HG03565 (cell line): ENCODE data around the gene CNKSR3.

ENCODE experiments used
- ATAC-seq: cut with Tn5 transposase; IDR thresholded peaks from one replicate; pipeline ENCODE4 v1.9.1; 2021; ENCODE audit warnings: mild to moderate bottlenecking, moderate library complexity; ENCODE audit not compliant: unreplicated experiment

CNKSR3 gene

DNA sequence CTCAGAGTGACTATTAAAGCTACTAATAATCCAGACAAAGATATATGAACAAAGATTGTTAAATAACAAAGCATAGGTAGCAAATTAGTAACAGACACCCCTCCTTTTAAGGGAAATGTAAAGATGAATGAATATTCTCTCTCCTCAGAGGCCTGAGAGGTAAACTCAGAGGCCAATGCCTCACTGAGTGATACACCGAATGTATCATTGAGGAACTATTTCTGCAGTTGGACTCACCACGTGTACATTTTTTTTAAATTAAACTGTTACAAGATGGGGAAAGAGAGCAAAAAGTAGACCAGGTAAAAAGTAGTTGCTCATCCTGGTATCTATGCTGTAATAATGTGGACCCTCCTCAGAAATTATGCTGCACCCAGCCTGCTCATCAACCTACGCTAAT lies 81.6 kb downstream of the CNKSR3 start:
- ATAC-seq, result no peak

DNA sequence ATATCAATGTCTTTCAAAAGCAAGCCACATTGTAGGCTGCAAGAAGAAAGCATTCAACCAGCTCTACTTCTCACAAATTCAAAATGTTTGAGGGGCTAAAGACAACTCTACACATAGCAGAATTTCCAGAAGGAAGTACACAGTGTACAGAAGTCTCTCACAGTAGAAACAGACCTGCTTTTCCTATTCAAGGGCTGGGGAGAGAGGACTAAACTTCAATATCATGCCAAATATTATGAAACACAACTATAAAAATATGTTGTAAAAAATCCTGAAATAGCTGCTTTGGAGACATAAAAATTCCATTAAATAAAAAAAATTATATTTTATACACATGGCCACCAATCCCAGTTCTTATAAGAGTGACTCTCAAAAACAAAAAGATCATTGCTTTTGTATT lies 83.0 kb downstream of the CNKSR3 start:
- no peak for ATAC-seq

DNA sequence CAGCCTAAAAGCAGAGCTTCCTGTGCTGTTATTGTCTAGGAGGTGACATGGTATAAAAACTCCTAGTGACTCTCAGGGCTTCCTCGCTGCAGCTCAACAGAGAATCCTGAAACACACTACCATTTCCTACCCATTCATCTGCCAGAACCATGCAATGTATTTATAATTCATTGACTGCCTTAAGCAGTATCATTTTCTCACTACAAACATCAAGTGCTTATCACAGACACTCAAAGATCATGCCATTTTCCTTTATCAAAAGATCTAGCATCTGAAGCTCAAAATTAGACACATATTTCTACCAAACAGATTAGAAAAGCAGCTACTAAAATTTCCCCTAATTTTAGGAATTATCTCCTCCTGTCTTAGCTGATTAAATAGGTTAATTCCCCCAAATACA lies 83.5 kb downstream of the CNKSR3 start:
- ATAC-seq, result no peak

DNA sequence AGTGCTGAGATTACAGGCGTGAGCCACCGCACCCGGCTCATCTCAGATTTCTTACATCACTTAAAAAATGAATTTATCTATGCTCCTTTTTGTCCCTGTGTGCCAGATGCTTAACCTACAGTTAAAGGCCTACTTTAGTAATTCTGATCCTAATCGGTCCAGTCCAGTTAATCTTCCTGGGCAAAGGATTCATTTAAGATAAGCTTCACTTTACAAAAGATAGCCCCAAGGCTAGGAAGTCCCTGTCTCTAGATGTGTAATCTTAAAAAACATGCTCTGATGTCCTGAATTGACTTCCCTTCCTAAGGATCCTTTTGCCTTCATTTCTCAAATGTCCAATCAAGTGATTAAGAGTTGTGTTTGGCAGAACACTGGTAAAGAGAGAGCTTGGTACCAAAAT lies 85.5 kb downstream of the CNKSR3 start:
- ATAC-seq, result no peak

DNA sequence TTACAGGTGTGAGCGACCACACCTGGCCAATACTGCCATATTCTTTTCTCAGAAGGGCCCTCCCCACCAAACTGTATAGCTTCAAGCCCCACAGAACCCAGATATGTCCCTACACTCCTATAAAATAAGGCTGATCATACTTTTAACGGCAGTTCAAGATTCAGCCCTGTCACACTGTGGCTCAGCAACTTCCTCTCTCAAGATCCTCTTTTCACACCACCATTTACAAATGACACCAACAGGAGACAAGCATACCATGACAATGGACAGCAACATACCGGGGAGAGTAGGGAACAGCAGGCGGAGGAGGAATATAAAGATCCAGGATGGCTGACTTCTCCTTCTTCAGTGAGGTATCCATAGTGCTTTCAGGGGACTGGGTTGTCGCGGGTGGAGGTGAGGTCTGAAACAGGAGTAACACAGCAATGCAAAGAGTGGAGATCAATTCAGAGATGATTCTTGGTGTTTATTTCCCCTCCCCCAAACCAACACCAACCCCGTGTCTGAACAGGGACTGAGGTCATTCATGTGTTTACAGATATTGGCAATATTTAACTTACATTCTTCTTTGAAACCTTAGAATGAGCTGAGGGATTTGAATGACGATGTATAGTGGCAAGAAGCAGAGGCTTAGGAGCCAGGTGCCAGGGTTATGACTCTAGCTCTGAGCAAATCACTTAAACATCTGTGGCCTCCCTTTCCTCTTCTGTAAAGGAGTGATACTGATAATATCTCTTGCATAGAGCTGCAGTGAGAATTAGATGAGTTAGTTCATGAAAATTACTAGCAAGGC lies 96.3 kb downstream of the CNKSR3 start:
- no peak for ATAC-seq

DNA sequence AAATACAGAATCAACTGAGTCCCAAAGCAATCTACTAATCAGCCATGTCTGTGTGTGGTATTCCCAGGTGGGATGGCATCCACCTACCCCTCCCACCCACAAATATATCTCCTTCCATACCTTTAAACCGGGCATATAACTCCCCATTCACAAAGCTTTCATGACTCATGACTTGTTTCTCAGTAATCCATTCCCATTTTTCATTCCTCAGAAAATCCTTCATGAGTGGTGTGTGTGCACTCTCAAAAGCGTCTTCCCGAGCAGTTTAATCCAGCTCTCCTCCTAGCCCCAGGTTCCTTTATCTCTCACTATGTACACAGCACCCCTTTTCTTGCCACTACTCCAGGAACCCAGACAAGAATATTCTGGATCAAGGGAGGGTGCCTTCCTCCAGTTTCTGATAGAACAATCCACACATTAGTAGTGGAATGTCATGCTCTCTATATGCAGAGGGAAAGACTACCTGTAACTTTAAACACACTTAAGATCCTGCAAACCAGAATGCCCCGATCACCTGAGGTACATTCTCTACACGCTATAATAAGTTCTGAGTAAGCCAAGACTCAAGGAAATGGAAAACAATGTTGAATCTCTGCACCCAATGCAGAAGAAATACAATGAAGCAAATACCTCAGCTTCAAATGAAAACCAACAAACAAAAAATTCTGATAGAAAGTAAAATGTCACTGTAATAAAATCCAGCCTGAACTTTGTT lies 98.2 kb downstream of the CNKSR3 start:
- ATAC-seq, result no peak

DNA sequence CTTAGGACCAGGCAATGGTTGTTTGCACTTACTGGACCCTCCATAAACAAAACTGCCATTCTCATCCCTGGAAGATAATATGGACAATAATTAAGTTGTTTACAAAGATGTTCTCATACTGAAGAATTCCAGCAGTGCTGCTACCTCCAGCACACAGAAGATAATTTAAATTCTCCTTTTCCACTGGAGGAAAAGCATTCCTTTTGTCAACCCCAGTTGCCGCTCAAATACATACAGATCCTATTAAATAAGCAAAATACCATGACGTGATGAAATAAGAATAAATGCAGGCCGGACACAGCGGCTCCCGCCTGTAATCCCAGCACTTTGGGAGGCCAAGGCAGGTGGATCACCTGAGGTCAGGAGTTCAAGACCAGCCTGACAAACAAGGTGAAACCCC lies 99.4 kb downstream of the CNKSR3 start:
- ATAC-seq, result no peak

DNA sequence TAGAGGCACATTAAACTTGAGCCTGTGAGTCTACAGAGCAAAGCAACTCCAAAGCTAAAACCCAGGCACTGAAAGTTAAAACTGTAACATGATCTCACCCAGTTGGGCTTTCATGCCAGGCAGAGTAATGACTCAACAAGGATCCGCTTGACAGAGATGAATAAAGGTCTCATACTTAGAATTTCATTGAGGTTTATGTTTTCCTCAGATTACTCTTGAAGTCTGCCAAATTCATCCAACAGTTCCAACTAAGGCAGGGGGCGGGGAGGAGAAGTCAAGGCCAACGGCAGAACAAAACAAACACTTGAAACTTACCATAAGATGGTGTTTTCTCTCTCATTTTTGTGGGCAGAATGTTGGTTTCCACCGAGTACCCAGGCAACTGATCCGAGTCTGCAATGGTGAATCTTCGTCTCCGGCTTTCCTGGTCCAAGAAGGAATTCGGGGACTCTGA lies 99.8 kb downstream of the CNKSR3 start:
- ATAC-seq, result peak; percentile 77

DNA sequence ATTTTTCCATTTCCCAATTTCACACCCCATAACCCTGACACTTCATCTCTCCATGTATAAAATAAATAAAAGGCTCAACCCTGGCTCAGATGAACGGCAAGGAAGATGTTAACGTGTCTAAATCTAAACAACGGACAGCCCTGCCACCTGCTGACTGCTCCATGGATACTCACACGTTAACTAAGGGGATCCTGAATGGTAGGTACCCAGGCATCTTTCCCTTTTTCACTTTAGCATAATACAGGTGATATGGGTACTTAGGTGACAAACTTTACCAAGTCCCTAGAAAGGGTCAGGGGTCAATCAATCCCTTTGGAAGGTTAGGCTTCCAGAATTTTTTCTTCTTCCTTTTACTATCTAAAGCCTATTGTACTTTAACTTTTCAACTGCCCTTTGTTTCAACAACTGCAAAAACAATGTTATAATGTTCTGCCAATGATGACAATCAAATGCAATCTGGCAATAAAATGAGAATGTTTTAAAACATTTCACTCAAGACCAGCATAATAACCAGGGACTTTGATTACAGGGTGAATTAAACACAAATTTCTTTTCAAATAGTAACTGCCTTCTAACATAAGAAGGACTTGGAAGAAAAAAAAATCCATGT lies 101.5 kb downstream of the CNKSR3 start:
- no peak for ATAC-seq

DNA sequence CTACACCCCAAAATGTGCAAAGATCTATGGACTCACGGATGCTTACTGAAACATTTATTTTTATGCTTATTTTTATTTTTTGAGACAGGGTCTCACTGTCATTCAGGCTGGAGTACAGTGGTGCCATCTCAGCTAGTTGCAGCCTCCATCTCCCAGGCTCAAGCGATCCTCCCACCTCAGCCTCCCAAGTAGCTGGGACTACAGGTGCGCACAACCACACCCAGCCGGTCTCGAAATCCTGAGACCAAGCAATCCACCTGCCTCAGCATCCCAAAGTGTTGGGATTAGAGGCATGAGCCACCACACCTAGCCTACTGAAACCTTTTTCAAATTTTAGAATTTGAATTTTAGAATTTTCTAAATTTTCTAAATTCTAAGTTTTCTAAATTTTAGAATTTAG lies 103.0 kb downstream of the CNKSR3 start:
- no peak for ATAC-seq

DNA sequence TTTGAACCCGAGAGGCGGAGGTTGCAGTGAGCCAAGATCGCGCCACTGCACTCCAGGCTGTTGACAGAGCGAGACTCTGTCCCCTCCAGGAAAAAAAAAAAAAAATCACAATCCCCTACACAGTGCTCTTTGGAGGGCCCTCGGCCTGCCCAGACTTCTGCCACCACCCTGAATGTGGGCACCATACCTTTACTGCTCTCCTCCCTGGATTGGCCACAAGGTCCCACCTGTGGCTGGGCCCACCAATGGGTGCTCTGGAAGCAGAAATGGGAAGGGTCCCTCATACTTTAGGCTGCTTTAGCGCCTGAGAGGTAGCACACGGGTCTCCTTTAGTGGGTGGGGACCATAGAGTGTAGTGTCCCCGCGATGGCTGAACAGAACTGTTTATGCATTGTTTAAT lies 103.6 kb downstream of the CNKSR3 start:
- ATAC-seq, result no peak

DNA sequence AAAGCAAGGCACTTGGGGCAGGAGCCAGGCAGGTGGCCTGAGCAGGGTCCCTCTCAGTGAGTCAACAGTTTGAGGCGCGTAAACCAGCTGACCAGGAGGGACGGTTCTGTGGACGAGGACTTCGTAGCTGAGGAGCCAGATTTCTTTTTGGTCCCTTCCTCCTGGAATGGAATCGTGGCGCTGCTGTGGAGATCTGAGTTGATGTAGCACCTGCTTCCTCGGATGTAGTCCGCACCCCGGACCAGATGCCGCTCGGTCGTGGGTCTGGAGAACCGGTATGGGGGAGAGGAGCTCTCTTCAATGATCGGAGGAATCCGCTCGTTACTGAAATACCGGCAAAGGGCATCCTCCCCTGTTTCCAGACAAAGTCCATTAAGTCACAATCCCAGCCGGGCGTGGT lies 104.2 kb downstream of the CNKSR3 start:
- ATAC-seq, result no peak

DNA sequence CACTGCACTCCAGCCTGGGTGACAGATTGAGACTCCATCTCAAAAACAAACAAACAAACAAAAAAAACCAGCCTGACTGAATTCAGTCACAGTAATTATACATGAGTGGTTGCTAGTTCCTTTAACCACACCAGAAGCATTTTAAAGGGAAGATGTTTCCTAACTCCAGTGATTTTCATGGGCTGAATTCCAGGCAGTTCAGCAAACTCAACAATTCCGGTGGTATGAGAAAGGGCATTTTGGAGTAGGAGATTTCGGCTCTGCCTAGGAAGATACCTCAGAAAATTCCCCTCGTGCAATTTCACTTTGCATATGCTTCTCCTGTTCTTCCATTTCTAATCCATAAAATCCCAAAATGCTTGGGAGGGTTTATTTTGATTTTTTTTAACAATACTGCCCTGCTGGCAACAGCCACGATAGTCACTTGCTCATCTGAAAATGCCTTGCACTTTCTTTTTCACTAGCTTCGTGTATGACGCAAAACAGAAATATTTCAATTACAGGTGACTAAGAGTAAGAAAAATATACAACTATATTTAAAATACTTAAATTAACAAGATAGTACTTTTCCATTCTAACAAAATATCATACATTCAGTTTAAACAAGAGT lies 105.6 kb downstream of the CNKSR3 start:
- no peak for ATAC-seq

DNA sequence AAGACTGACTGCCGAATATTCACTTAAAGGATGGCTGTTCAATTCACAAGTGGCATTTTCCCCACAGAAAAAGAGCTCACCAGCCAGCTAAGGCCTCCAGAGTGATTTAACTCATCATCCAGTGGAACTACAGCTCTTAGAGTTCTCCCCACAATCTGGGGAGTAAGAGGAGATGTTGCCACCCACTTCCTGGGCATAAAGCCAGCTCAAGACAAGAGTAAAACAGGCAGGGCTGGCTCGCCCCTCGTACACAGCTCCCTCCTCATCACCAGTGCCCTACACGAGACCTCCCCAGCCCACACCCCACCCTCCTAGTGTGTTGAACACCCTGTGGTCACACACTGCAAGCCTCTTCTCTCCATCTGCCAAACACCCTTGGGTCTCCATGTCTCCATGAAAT lies 106.7 kb downstream of the CNKSR3 start:
- no peak for ATAC-seq

DNA sequence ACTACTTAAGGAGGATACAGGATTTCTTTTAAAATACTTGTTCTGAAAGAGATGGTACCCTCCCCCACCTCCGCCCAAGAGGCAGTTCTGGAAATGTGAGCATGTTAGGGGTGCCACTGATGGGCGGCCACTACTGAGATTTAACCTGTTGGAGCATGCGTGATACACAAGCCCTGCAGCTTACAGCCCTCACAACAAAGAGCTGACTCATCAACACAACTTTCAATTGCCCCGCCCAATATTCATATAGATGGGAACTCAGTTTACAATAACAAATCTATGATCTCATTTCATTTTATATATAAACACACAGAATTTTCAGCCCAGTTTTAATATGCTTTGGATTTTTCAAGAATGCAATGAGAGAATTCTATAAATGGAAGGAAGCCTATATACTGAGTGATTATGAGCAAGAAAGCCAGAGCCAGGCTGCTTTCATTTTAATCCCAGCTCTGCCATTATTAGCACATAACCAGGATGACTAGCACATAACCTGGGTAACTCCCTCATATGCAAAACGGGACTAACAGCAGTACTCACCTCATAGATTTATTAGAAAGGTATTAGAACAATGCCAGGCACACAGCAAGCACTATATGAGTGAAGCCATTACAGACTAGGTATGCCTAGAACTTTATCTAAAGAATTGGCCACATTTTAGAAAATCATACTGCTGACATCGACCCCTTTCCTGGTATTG lies 108.3 kb downstream of the CNKSR3 start:
- no peak for ATAC-seq

DNA sequence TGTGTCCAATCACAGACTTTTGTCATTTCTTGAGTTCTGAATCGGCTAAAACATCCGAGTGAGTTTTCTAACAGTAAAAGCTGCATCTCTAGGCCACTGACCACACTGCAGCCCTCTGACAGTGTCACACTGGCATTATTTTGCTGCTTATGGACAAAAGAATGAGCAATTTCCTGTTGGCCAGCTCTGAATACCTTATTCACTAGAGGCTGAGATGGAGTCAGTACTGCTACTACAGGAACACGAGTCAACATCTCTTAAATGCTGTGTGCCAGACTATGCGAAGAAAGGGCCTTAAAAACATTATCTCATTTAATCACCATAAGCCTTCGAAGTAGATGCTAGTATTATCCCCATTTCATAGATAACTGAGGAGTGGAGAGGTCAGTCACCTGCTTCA lies 111.4 kb downstream of the CNKSR3 start:
- no peak for ATAC-seq

DNA sequence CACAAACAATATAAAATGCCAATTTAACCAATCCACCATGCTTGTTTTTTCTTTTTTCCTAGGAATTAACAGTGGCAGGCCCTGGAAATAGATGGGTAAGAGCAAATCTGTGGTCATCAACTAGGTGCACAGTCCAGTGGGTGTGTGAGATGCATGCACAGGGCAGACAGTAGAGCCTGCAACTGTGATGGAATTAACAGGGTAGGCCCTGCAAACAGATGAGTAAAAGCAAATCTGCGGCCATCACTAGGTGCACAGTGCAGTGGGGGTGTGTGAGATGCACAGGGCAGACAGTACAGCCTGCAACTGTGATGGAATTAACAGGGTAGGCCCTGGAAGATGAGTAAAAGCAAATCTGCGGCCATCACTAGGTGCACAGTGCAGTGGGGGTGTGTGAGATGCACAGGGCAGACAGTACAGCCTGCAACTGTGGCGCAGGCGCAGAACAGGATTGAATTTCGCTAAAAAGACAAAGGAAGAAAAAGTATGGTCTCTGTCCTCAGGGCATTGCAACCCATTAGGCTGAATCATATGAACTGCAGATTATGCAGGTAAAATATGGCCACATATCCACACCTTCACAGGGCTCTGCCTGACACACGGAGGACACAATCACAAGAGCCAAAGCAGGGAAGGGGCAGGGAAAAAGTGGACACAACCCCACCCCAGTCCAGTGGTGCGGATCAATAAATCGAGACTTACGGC lies 112.8 kb downstream of the CNKSR3 start:
- ATAC-seq, result no peak

DNA sequence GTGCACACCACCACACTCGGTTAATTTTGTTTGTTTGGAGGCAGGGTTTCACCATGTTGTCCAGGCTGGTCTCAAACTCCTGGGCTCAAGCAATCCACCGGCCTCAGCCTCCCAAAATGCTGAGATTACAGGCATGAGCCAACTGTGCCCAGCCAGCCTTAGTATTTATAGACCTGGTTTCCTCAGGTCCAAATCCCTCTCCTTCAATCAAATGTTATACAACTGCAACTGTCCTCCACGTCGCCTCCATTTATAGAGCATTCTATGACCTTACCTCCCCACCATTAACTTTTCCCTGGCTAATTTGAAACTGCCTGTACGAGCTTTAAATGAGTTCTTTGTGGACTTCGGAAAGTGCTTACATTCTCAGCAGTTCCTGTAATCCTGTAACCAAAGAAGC lies 114.6 kb downstream of the CNKSR3 start:
- ATAC-seq, result no peak

DNA sequence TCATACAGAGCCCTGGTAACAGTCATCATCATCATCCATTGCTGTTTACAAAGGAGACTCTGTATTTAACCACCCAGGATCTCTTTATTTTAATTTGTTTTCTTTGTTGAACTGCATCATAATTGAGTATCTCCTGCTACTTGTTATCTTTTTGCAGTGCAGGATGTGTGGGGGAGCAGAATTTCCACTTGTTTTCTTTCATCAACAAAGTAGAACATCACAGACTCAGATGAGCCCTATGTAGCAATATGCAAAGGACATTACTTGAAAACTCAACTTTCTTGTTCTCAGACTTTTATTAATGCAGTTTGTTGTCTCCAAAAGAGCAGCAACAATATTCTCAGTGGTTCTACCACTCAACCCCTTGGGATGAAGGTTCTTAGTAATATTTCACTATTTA lies 115.2 kb downstream of the CNKSR3 start:
- no peak for ATAC-seq

DNA sequence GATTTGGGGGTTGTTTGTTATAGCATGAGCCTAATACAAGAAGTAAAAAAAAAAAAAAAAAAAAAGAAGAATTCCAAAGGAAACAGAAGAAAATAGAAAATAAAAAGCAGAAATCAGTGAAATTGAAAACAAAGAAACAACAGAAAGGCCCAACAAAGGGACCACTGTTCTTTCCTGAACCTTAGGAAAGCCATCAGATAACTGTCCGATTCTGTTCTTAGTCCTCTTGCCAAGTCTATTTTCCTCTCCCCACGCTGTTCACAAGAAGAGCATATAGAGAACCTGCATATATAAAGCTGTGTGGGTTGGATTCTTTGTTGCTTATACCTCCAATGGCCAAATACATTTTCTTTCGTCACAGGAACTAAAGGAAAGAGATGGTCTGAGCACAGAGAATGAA lies 115.9 kb downstream of the CNKSR3 start:
- no peak for ATAC-seq
